ENCODE results near the gene MAP1LC3B2.

Gene MAP1LC3B2

GRCh38 chr12:116619246-116619645, 60.1 kb downstream of the MAP1LC3B2 start:
- no peak for ATAC-seq
- no peak for TF ChIP-seq GLIS3 (CRISPR knock-in tag; IDR thresholded peaks at IDR 0.05)
- TF ChIP-seq OSR1 (CRISPR knock-in tag; IDR thresholded peaks at IDR 0.05), result no peak
- no peak for TF ChIP-seq ISL1 (CRISPR knock-in tag; IDR thresholded peaks at IDR 0.05)
- TF ChIP-seq ZC3H10 (CRISPR knock-in tag; IDR thresholded peaks at IDR 0.05), result no peak

DNA sequence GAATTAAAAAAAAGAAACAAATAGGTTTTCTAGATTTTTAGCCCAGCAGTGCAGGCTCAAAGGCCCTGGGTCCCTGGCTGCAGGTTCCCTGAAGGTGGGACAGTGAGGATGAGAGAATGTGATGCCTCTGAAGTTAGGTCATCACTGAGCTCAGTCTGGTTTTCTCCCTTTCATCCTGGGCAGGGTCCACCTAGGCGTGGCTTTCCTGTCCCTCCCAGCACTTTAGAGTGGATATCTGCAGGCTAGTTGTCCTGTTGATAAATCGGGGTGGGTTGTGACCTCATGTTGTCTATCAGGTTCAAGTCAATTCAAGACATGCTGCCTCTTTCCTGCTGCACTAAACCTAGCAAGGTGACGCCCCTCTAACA, 60.9 kb downstream of the MAP1LC3B2 start:
- TF ChIP-seq TCF4 (CRISPR knock-in tag; IDR thresholded peaks at IDR 0.05; ENCODE audit: borderline replicate concordance) (no peak), ZFP30 (CRISPR knock-in tag; IDR thresholded peaks at IDR 0.05) (no peak), BACH2 (CRISPR knock-in tag; IDR thresholded peaks at IDR 0.05; ENCODE audit: borderline replicate concordance) (no peak), CSRNP3 (CRISPR knock-in tag; IDR thresholded peaks at IDR 0.05) (no peak), SNAI2 (CRISPR knock-in tag; IDR thresholded peaks at IDR 0.05) (no peak), ZFP3 (CRISPR knock-in tag; IDR thresholded peaks at IDR 0.05) (no peak), ZNF8 (CRISPR knock-in tag; IDR thresholded peaks at IDR 0.05) (no peak), RARB (CRISPR knock-in tag; IDR thresholded peaks at IDR 0.05) (no peak), TOX (CRISPR knock-in tag; IDR thresholded peaks at IDR 0.05; ENCODE audit: borderline replicate concordance) (no peak), ZNF565 (CRISPR knock-in tag; conservative IDR thresholded peaks at IDR 0.05; ENCODE audit: low read depth) (no peak), CSDC2 (CRISPR knock-in tag; IDR thresholded peaks at IDR 0.05) (no peak)
- TF ChIP-seq, protein P1, sequence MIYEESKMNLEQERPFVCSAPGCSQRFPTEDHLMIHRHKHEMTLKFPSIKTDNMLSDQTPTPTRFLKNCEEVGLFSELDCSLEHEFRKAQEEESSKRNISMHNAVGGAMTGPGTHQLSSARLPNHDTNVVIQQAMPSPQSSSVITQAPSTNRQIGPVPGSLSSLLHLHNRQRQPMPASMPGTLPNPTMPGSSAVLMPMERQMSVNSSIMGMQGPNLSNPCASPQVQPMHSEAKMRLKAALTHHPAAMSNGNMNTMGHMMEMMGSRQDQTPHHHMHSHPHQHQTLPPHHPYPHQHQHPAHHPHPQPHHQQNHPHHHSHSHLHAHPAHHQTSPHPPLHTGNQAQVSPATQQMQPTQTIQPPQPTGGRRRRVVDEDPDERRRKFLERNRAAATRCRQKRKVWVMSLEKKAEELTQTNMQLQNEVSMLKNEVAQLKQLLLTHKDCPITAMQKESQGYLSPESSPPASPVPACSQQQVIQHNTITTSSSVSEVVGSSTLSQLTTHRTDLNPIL (CRISPR knock-in tag; IDR thresholded peaks at IDR 0.05; ENCODE audit: low read depth), result no peak
- TF ChIP-seq, protein P2, sequence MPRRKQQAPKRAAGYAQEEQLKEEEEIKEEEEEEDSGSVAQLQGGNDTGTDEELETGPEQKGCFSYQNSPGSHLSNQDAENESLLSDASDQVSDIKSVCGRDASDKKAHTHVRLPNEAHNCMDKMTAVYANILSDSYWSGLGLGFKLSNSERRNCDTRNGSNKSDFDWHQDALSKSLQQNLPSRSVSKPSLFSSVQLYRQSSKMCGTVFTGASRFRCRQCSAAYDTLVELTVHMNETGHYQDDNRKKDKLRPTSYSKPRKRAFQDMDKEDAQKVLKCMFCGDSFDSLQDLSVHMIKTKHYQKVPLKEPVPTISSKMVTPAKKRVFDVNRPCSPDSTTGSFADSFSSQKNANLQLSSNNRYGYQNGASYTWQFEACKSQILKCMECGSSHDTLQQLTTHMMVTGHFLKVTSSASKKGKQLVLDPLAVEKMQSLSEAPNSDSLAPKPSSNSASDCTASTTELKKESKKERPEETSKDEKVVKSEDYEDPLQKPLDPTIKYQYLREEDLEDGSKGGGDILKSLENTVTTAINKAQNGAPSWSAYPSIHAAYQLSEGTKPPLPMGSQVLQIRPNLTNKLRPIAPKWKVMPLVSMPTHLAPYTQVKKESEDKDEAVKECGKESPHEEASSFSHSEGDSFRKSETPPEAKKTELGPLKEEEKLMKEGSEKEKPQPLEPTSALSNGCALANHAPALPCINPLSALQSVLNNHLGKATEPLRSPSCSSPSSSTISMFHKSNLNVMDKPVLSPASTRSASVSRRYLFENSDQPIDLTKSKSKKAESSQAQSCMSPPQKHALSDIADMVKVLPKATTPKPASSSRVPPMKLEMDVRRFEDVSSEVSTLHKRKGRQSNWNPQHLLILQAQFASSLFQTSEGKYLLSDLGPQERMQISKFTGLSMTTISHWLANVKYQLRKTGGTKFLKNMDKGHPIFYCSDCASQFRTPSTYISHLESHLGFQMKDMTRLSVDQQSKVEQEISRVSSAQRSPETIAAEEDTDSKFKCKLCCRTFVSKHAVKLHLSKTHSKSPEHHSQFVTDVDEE (CRISPR knock-in tag; IDR thresholded peaks at IDR 0.05), result no peak

GRCh38 chr12:116620492-116621191, 61.5 kb downstream of the MAP1LC3B2 start:
- no peak for ATAC-seq
- TF ChIP-seq, protein P1 (CRISPR knock-in tag; IDR thresholded peaks at IDR 0.05; ENCODE audit: low read depth), result no peak
- no peak for TF ChIP-seq ZFP30 (CRISPR knock-in tag; IDR thresholded peaks at IDR 0.05)
- no peak for TF ChIP-seq CSDC2 (CRISPR knock-in tag; IDR thresholded peaks at IDR 0.05)
- TF ChIP-seq ESRRG (CRISPR knock-in tag; IDR thresholded peaks at IDR 0.05), result no peak
- TF ChIP-seq, protein P3, sequence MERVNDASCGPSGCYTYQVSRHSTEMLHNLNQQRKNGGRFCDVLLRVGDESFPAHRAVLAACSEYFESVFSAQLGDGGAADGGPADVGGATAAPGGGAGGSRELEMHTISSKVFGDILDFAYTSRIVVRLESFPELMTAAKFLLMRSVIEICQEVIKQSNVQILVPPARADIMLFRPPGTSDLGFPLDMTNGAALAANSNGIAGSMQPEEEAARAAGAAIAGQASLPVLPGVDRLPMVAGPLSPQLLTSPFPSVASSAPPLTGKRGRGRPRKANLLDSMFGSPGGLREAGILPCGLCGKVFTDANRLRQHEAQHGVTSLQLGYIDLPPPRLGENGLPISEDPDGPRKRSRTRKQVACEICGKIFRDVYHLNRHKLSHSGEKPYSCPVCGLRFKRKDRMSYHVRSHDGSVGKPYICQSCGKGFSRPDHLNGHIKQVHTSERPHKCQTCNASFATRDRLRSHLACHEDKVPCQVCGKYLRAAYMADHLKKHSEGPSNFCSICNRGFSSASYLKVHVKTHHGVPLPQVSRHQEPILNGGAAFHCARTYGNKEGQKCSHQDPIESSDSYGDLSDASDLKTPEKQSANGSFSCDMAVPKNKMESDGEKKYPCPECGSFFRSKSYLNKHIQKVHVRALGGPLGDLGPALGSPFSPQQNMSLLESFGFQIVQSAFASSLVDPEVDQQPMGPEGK (CRISPR knock-in tag; IDR thresholded peaks at IDR 0.05; ENCODE audit: borderline replicate concordance), result no peak
- TF ChIP-seq ZFP3 (CRISPR knock-in tag; IDR thresholded peaks at IDR 0.05), result no peak
- TF ChIP-seq RARB (CRISPR knock-in tag; IDR thresholded peaks at IDR 0.05), result no peak
- TF ChIP-seq ZNF565 (CRISPR knock-in tag; conservative IDR thresholded peaks at IDR 0.05; ENCODE audit: low read depth), result no peak

More for the DNA sequence above, 60.9 kb downstream of the MAP1LC3B2 start:
- ATAC-seq, result no peak

DNA sequence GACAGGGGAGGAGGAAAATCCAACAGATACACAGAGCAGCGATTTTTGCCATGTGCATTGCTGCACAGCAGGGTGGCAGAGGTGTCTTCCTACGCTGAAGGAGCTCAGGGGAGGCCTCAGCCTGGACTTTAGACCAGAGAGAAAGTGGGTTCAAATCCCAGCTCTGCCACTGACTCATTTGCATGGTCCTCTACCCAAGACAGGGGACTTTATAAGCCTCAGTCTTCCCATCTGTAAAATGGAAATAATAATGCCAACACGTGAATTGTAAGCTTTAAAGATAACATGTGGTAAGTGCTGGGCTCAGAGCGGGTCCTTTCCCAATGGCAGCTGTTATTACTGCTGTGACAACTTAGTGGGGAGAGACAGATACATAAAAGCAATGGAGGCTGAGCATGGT, 62.0 kb downstream of the MAP1LC3B2 start:
- ATAC-seq, result no peak

More for the DNA sequence above, 62.0 kb downstream of the MAP1LC3B2 start:
- TF ChIP-seq OSR1 (CRISPR knock-in tag; IDR thresholded peaks at IDR 0.05), result no peak
- no peak for TF ChIP-seq BACH2 (CRISPR knock-in tag; IDR thresholded peaks at IDR 0.05; ENCODE audit: borderline replicate concordance)
- TF ChIP-seq, protein P3 (CRISPR knock-in tag; IDR thresholded peaks at IDR 0.05; ENCODE audit: borderline replicate concordance), result no peak
- no peak for TF ChIP-seq ZC3H10 (CRISPR knock-in tag; IDR thresholded peaks at IDR 0.05)
- TF ChIP-seq ZNF70 (CRISPR knock-in tag; IDR thresholded peaks at IDR 0.05), result no peak
- no peak for TF ChIP-seq GLIS3 (CRISPR knock-in tag; IDR thresholded peaks at IDR 0.05)
- TF ChIP-seq ZFP30 (CRISPR knock-in tag; IDR thresholded peaks at IDR 0.05), result no peak
- TF ChIP-seq ARNTL (CRISPR knock-in tag; IDR thresholded peaks at IDR 0.05; ENCODE audit: borderline replicate concordance, low read depth), result no peak
- TF ChIP-seq ZNF565 (CRISPR knock-in tag; conservative IDR thresholded peaks at IDR 0.05; ENCODE audit: low read depth), result no peak
- no peak for TF ChIP-seq ESRRG (CRISPR knock-in tag; IDR thresholded peaks at IDR 0.05)
